CD4-positive, alpha-beta T cell treated with Interleukin-1 beta for 1 hour (primary cell): ENCODE data around the gene CMTM4.
A peak's percentile ranks its signal among the peaks of the same experiment; 100 is the strongest.
"Not testable (repeated sequence)": the region's sequence is repeated elsewhere in the genome, so short reads cannot be mapped to it uniquely, and the experiment has no call there.

ENCODE experiments used
- DNase-seq, 2 donors: peaks; one replicate each; pipeline ENCODE4 v3.0.0-alpha.2; 2020 to 2022

Gene CMTM4

DNA sequence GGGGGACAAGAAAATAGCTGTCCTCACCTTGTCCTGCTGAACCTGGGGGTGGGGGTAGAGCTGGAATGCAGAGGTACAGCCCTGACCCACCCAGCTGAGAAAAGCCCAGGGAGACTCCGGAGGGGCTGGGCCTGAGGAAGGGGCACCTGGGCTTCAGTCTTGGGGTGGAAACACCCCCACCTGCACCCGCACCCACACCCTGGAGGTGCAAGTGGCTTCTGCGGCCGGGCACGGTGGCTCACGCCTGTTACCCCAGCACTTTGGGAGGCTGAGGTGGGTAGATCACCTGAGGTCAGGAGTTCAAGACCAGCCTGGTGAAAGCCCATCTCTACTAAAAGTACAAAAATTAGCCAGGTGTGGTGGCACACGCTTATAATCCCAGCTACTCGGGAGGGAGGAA is 84.6 kb downstream of the CMTM4 start:
- not testable (repeated sequence) for DNase-seq

DNA sequence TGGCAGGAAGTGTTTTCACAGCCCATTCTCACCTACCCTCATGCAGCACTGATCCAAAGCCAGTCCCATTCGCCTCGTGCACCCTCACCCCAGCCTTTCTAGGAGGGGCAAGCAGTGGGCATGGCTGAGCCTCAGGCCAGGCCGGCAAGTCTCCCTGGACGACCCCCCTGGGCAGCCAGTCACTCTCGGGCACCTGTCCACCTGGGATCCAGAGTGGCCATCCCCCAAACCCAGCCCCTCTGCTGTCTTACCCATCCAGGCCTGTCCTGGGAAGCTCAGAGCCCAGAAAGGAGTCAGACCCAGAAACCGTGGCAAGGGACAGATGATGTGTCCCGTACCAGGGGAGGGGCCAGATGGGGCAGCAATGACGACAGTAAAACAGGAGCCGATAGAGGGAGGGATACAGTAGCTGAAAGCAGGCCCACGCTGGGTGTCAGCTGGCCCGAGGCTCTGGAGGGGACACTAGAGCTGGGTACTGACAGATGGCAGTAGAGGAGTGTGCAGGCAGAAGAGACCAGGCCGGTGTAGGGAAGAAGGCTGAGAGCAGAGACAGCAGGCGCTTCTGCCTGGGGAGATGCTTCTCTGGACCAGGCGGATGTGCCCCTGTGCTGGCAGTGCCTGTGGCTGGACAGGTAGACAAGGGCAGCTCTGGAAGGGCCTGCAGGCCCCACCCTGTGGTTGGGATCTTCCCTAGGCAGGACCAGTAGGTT is 86.3 kb downstream of the CMTM4 start:
- no peak for DNase-seq

DNA sequence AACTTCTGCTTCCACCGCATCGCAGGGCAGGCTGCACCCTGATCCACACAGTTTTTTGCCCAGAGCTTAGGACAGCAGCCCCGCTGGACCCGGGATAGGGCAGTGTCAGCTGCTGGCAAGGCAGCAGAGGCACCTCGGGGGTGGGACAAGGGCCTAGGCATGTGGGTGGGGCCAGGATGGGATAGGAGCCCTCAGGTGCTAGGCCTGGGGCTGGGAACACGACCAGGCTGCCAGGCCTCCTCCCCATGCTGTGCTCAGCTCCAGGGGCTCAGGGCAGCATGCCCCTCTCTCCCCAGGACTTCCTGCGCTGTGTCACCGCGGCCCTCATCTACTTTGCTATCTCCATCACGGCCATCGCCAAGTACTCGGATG is 87.4 kb downstream of the CMTM4 start:
- DNase-seq, result no peak

DNA sequence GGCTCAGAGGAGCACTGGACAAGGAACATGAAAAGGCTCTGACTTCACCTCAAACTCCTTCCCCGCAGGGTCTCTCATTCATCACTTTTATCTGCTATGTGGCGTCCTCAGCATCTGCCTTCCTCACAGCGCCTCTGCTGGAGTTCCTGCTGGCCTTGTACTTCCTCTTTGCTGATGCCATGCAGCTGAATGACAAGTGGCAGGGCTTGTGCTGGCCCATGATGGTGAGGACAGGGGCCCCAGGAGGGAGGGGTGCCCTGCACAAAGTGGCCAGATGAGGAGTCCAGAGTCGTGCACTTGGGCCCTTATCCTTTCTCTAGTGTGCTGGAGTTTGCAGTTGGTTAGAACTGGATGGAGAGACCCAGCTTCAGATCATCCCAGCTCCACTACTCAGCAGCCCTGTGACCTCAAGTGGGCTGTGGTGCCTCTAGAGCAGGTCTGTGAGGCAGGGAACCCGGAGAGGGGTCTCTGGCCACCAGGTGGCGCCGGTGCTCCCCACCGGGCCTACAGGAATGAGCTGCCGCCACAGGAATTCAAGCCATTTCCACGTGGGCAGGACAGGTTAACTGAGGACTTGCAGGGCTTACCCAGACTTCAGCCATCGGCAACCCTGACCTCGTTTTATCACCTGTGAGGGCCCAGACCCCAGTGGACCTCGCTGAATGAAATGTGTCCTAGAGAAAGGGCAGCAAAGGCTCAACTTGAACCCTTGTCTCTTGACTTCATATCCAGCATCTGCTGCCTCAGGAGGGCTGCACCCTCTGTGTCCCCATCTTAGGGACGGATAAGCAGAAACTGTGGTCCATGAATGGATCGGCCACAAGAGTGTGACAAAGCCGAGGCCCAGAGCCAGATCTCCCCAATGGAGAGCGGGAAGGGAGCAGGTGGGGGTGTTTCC is 88.1 kb downstream of the CMTM4 start:
- peak; percentile 77 to 82 for DNase-seq

DNA sequence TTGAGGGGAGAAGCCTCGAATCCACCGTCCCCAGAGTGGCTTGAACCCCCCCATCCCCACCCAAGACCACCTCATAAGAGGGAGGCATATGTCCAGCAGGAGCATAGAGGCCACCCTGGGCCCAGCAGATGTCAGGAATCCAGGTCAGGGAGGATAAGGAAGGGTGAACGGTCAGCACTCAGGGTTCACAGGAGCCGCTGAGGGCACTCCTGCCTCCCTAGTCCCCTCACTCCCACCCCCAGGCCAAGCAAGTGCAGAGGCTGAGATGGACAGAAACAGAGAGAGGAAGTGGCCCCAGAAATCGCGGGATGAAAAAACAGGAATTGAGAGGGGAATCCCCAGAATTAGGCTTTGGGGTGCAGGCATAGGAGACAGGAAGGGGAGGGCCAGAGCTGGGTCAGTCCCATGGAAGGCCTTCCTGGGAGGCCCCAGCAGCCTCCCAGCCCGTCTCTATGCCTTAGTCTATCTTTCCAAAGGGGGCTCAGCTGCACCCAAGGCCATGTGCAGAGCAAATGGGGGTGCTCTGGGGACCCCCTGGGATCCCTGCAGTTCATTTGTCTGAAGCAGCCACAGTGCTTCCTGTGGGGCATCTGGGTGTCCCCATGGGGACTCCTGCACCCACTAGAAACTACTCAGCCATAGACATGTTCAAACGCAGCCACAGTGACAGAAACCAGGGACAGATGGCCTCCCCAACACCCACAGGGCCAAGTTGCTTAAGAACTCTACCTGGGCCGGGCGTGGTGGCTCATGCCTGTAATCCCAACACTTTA is 90.4 kb downstream of the CMTM4 start:
- DNase-seq, result peak in 1 of 2 donors; percentile 9

DNA sequence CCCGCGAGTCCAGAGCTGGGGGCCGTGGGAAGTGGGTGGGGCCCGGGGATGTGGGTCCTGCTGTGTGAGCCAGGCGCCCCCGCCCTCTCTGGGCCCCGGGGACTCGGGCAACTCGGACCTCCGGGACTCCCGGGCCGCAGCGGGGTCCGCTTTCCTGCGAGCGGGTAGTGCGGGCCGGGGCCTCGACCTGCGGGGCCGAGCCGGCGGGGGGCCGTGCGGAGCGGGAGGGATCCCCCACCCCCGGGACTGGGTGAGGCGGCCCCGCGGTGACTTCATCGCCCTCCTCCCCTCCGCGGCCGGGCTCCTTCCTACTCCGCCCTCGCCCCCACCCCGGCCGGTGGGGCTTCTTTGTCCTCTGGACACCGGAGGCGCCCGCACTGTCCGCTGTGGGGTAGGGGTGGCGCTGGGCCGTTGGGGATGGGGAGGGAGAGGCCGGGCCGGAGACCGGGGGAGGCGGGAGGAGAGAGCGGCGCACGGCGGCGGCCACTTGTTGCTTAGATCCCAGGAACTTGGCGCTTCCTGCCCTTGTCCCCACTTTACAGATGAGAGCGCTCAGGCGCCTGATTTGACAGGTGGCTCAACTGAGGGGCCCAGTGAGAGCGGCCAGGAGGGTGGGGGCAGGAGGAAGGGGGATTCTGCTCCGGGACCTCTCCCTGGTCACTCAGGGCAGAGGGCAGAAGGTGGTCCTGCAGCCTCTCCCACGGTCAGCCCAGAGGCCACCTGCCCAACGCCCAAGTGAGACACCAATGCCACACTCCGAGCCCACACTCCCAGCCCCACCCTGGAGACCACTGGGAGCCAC is 91.2 kb downstream of the CMTM4 start:
- DNase-seq, result peak; percentile 28

DNA sequence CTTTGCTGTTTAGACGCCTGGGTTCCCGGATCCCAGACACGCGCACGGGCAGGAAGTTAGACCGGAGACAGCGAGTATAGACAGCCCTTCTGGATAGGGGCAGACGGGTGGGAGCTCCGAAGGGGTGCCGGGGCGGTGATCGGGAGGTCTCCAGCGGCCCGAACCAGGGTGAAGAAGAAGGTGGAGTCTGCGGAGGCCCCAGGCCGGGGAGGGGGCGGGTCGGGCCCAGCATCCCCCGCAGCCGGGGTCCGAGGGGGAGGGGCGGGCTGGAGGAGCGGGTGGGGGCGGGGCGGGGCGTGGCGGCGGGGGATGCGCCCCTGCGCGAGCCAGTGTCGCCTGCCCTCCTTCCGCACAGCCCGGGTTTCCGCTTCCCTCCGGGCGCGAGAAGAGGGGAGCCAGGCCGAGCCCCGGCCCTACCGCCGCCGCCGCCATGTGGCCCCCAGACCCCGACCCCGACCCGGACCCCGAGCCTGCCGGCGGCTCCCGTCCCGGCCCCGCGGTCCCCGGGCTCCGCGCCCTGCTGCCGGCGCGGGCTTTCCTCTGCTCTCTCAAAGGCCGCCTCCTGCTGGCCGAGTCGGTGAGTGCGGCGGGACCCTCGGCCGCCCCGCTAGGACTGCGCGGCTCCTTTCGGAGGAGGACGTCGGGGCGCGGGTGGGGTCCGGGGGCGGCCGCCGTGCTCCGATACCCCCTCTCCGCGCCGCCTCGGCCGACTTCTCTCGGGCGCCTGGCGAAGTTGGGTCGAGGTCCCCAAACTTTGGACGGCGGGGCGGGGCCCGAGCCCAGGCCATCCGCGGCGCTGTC is 92.0 kb downstream of the CMTM4 start, which contains the start of gene CMTM3:
Gene CMTM3 (plus strand): TSS at position 329 of the 801 bp plus-strand sequence. CDS start 102 bp downstream, at position 431.
- peak; percentile 75 to 76 for DNase-seq

DNA sequence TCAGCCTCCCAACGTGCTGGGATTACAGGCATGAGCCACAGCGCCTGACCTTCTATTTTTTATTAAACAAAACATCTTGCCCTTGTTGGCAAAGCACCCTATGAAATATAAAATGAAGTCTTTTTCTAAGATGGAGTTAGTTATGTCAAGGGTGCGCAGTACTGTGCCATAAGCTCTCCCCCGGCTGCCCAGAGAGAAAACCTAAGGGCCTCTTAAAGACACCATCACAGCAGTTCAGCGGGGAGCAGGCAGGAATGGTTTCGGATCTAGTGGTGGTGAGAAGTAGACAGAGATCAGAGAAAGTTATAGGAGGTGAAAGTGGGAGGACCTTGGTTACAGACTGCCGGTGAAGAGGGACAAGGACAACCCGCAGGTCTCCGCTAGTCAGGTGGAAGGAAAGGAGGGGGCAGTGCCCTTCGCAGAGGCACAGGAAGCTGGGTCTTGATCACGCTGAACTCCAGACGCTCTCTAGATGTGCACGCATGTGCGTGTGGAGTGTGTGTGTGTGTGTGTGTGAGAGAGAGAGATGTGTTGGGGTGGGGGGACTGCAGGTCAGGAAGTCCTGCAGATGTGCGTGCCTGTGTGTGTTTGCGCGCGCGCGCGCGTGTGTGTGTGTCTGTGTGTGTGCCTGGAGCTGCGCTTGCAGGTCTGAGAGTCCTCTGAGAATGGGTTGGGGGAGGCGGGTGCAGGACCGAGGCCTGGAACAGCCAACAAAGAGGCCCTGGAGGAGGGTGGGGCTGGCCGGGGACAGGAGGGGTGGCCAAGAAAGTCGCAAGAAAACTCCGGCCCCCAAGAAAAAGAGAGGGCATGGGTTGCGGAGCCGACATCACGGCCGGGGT is 92.8 kb downstream of the CMTM4 start:
- DNase-seq, result peak; percentile 84

DNA sequence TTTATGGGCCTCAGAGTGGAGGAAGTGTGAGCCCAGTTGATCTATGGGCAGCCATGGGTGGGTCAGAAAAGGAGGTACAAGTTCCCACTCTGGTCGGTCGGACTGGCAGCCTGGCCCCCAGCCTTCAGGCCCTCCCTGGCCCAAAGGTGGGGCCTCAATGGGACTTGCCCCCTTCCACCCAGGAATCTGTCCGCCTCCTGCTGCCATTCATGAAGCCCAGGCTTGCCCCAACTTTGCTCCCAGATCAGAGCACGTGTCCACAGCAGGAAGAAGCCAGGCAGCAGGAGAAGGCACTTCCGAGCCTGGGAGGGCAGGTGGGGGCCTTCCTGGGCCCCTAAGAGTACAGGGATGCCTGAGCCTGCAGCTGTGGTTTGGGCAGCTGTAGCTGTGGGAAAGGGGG is 95.1 kb downstream of the CMTM4 start:
- DNase-seq, result no peak

DNA sequence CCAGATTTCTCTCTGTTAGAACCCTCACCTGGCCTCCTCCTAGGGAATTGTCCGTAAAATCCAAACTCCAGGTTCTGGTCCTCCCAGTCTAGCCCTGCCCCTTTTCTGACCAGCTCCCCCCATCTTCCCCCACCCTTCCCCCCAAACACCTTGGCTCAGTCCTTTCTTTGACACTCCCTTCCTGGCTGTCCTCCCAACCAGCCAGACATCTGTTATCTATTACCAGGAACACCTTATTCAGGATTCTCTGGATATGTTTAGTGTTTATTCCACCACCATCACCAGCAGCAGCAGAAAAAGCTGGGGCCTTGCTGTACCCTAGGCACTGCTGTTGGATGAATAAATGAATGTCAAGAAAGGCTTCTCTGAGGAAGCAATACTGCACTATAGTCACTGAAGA is 96.1 kb downstream of the CMTM4 start:
- DNase-seq, result no peak

DNA sequence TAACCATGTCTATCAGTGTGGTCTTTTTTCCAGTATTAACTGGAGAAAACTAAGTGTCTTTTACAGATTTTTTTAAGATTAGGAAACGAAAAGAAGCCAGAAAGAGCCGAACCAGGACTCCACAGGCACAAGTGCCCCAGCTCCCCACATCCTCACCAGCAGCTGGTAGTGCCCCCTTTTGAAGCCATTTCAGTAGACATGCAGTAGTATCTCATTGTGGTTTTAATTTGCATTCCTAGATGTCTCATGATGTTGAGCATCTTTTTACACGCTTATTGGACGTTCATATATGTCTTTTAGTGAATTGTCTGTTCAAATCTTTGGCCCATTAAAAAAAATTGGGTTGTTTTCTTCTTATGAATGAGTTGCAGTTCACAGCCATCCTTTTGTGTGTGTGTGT is 96.8 kb downstream of the CMTM4 start:
- DNase-seq, result no peak

DNA sequence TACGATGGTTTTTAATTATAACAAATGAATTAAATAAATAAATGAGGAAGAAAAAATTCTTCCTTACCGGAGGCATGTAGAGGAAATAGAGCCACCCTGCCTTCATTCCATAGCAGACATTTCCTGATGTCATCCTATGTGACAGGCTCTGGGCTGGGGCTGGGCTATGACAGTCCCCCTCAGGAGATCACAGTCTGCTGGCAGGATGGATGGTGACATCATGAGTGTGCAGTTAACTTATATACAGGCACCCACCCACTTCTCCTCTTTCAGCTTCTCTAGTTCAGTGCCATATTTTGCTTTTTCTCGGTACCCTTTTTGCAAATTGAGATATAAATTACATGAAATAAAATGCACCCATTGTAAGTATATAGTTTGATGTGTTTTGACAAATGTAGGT is 98.4 kb downstream of the CMTM4 start:
- DNase-seq, result no peak

DNA sequence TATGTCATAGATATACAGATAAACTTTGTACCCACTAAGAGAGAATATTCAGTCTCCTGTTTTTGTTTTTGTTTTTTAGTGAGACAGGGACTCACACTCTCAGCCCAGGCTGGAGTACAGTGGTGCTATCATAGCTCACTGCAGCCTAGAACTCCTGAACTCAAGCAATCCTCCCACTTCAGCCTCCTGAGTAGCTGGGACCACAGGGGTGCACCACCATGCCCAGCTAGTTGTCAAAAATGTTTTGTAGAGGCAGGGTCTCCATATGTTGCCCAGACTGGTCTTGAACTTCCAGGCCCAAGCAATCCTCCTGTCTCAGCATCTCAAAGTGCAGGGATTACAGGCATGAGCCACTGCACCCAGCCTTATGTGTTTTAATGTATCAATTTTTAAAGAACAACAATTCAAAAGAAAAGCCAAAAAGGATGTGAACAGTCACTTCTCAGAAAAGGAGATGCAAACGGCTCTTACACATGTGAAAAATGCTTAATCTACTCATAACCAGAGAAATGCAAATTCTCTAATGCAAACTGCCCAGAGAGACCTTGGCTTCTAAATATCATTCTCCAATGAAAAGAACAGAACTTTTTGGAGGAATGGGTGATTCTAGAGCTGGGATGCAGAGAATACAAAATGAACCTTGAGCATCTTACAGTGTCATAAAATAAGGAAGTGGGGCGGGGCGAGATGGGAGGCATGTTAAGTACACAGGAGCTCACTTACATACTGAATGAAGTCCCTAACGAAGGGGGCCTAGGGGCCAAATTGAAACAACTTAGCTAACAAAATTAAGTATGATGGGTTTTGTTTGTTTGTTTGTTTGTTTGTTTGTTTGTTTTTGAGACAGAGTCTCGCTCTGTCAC is 99.3 kb downstream of the CMTM4 start:
- no peak for DNase-seq

DNA sequence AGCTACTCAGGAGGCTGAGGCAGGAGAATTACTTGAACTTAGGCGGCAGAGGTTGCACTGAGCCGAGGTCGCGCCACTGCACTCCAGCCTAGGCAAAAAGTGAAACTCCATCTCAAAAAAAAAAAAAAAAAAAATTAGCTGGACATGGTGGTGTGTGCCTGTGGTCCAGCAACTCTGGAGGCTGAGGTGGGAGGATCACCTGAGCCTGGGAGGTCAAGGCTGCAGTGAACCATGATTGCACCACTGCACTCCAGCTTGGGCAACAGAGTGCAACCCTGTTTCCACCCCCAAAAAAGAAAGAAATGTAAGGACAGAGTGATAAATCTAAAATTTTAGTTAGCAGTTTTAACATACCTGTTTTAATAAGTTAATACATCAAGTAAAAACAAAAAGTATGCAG is 100.0 kb downstream of the CMTM4 start:
- DNase-seq, result not testable (repeated sequence)

DNA sequence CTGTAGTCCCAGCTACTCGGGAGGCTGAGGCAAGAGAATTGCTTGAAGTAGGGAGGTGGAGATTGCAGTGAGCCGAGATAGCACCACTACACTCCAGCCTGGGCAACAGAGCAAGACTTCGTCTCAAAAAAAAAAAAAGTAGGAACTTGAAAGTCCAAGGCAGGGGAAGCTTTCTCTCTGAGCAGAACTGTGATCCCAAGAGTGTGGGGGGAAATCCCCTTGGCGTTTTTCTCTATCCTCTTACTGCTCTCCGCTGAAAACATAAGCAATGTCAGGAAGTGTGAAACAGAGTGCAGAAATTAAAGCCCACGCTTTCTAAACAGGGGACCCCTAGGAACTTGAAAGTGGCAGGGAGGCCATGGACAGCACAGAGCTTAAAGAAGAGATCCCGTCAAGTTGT is 101.8 kb downstream of the CMTM4 start:
- no peak for DNase-seq

DNA sequence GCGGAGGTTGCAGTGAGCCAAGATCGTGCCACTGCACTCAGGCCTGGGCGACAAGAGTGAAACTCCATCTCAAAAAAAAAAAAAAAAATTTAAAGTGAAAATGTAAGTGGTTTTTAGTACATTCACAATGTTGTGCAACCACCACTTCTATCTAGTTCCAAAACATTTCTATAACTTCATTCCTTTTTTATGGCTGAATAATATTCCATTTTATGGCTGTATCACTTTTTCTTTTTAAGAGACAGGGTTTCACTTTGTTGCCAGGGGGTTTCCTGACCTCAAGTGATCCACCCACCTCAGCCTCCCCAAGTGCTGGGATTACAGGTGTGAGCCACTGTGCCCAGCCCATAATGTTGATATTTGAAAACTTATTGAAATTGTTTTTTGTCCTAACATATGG is 103.7 kb downstream of the CMTM4 start:
- DNase-seq, result no peak

DNA sequence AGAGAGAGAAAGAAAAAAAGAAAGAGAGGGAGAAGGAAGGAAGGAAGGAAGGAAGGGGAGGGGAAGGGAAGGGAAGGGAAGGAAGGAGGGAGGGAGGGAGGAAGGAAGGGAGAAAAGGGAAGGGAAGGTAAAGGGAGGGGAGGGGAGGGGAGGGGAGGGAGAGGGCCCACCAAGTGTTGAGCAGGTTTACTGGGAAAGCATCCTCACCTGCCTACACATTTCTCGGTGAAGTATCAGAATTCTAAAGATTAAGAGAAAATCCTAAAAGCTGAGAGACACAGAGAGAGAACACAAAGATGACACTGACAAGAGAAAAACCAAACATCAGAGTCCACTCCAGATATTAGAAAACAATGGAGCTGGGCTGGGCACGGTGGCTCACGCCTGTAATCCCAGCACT is 104.3 kb downstream of the CMTM4 start:
- DNase-seq, result no peak

DNA sequence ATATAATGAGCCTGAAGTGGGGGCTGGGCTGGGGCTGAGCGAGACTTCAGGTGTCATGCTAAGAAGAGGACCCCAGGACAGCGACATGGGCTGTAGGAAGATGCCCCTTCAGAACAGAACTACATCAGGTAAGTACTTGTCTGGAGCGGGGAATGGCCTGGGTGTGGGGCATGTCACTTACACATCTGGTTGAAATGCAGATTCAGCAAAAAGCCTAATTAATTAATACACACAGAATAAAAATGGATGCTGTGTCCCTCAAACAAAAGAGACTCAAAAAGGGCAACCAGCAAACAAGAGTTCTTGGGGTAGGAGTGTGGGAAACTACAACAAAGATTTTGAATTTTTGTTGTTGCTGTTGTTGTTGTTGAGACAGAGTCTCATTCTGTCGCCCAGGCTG is 105.5 kb downstream of the CMTM4 start:
- no peak for DNase-seq

DNA sequence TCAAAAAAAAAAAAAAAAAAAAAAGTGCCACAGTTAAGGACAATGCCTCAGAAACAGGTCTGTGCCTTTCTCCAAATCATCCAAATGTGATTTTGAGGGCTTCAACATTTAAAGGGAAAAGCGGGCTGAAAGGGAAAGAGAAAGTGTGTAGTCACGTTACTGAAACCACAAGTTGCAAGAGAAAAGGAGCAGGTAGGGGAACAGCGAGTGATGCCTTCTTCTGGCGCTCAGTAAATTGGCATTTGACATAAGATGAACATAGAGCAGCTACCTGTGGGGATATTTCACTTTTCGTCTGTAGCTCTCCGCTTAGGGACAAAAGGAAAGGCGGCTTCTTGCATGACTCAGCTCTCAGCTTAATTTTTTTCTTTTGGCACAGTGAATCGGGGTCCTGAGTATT is 106.2 kb downstream of the CMTM4 start:
- DNase-seq, result peak in 1 of 2 donors; percentile 49
